DMS79 (cell line): Measurements from ENCODE around the gene ZNF74.
"Not testable (repeated sequence)": the region's sequence is repeated elsewhere in the genome, so short reads cannot be mapped to it uniquely, and the experiment has no call there.

Source experiments
- DNase-seq: peaks from one replicate; lab custom pipeline; 2025; lab: John Stamatoyannopoulos, UW

Gene ZNF74

GRCh38 chr22:20376281-20376680, 17.7 kb upstream of the ZNF74 start:
- DNase-seq, result not testable (repeated sequence)

GRCh38 chr22:20376983-20377382, 17.0 kb upstream of the ZNF74 start:
- not testable (repeated sequence) for DNase-seq

- no peak for DNase-seq
Measured at GRCh38 chr22:20378110-20378509, 15.8 kb upstream of the ZNF74 start.

GRCh38 chr22:20378684-20379083, 15.3 kb upstream of the ZNF74 start:
- not testable (repeated sequence) for DNase-seq

GRCh38 chr22:20380486-20380885, 13.5 kb upstream of the ZNF74 start:
- DNase-seq, result no peak

- DNase-seq, result no peak
Measured at GRCh38 chr22:20383538-20383937, 10.4 kb upstream of the ZNF74 start.

GRCh38 chr22:20384171-20384570, 9.8 kb upstream of the ZNF74 start:
- DNase-seq, result no peak

- no peak for DNase-seq
Measured at GRCh38 chr22:20384865-20385264, 9.1 kb upstream of the ZNF74 start.

GRCh38 chr22:20386336-20386735, 7.6 kb upstream of the ZNF74 start:
- no peak for DNase-seq

GRCh38 chr22:20386972-20387371, 7.0 kb upstream of the ZNF74 start:
- no peak for DNase-seq

- DNase-seq, result no peak
Measured at GRCh38 chr22:20388200-20388599, 5.8 kb upstream of the ZNF74 start.

- DNase-seq, result no peak
Measured at GRCh38 chr22:20389288-20389687, 4.7 kb upstream of the ZNF74 start.

GRCh38 chr22:20390394-20390907, 3.5 kb upstream of the ZNF74 start:
- no peak for DNase-seq

GRCh38 chr22:20391222-20391621, 2.7 kb upstream of the ZNF74 start:
- no peak for DNase-seq

GRCh38 chr22:20392365-20392881, 1.5 kb upstream of the ZNF74 start:
- DNase-seq, result not testable (repeated sequence)

- DNase-seq, result no peak
Measured at GRCh38 chr22:20392983-20393704, 807 bp upstream of the ZNF74 start.

- DNase-seq, result no peak
Measured at GRCh38 chr22:20395181-20395906, 1.4 kb downstream of the ZNF74 start.

GRCh38 chr22:20395907-20396287, 1.9 kb downstream of the ZNF74 start:
- no peak for DNase-seq

- no peak for DNase-seq
Measured at GRCh38 chr22:20396639-20397038, 2.7 kb downstream of the ZNF74 start.

- no peak for DNase-seq
Measured at GRCh38 chr22:20397498-20397897, 3.5 kb downstream of the ZNF74 start.

- no peak for DNase-seq
Measured at GRCh38 chr22:20398420-20398819, 4.5 kb downstream of the ZNF74 start.

GRCh38 chr22:20399866-20400605, 6.1 kb downstream of the ZNF74 start:
- DNase-seq, result no peak
